CD4-positive, alpha-beta T cell treated with Interleukin-1 beta for 1 hour (primary cell): ENCODE results near the gene PSMB2.
"Not testable (repeated sequence)": the region's sequence is repeated elsewhere in the genome, so short reads cannot be mapped to it uniquely, and the experiment has no call there.

Experiments used
- DNase-seq, 2 donors: peaks; one replicate each; pipeline ENCODE4 v3.0.0-alpha.2; 2020 to 2022

The PSMB2 gene

DNA sequence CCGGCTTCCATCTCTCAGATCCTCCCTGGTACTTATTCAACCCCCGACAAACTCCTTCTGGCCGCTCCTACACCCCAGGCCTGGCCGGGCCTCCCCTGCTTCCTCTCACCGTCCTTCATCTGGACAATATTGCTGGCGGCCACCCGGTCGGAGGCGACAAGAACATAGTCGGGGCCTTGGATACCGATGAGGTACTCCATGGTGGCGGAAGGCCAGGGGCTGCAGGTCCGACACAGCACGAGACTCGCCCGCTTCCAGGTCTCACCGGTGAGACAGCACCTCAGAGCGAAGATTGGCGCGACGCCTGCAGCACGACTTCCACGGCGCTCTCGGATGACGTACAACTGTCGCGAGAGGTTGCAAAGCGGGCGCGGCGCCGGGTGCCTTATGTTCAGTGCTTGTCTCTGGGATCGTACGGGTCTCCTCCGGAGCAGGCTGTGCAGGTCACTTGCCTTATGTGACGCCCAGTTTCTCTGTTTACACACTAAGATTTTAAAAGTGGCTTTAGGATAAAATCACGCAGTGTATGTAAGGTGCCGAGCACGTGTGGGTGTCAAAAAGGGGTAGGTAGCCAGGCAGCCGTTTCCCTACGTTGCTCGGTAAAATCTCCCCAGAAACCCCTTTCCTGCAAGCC is at the start of gene PSMB2:
PSMB2 (minus strand) TSS at position 294 of the 634 bp plus-strand sequence; CDS start at position 200, 94 bp downstream.
- DNase-seq = peak; percentile 94 to 96

DNA sequence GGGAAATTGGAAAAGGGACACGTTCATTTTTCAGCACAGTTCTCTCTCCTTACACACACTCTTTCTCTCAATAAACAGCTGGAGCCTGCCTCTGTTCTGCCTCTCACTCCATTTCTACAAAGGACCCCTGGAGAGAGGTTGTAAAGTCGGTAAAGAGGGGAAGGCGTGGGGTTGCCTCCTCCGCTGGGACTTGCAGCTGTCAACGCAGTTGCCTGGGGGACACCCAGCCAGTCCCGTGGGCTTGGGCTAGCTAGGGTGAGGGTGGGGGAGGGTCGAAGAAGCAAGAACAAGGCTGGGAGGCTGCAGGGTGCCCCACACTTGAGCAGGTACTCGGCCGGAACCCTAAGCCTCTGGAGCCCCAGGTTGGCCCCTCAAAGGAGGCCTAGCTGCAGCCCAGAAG is 49.8 kb upstream of the PSMB2 start:
- DNase-seq = no peak

DNA sequence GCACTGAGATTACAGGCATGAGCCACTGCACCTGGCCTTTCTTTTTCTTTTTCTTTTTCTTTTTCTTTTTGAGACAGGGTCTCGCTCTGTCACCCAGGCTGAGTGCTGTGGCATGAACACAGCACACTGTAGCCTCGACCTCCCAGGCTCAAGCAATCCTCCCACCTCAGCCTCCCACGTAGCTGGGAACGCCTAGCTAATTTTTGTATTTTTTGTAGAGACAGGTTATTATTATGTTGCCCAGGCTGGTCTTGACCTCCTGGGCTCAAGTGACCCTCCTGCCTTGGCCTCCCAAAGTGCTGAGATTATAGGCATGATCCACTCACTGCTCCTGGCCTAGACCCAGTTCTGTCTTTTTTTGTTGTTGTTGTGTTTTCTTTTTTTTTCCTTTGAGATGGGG is 48.8 kb upstream of the PSMB2 start:
- not testable (repeated sequence) for DNase-seq

DNA sequence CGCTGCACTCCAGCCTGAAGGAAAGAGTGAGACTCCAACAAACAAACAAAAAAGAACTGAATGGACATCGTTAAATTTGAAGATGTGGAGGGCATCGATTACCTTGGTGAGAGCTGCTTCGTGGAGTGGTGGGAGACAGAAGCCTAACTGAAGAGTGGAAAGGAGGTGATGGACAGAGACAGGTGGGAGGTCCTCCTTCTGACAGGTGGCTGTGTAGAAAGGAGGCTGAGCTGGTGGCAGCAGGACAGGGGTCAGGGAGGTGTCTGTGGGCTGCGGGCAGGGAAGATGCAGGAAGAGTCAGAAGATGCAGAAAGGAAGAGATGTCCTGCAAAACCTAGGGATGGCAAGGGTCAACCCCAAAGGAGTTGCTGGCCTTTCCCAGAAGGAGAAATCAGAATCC is 46.8 kb upstream of the PSMB2 start:
- no peak for DNase-seq

DNA sequence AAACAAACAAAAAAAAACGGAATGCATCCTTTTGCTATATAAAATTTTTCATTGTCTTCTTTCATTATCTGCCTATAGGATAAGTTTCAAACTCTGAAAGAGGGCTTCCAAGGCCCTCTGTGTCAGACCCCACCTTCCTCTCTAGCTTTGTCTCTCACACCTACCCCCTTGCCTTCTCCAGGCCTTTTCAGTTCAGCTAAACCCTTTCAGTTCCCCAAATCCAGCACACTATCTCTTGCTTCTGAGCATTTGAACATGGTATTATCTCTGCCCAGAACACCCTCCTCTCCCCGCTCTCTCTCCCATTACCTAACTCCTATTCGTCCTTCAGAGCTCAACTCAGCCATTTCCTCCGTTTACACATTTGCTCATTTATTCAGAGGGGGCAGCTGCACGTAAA is 41.7 kb upstream of the PSMB2 start:
- no peak for DNase-seq

DNA sequence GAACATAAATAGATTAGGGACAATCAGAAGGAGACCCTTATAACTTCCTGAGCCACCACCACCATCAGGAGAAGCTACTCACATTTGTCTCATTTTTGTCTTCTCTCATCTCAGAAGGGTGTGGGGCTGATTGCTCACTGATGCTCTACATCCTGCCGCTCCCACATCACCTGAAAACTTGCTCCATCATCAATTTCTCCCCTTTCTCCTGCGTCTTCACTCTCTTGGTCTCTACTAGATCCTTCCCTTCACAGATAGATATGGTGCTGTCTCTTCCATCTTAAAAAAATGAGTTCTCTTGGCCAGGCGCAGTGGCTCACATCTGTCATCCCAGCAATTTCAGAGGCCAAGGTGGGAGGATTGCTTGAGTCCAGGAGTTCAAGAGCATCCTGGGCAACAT is 38.9 kb upstream of the PSMB2 start:
- no peak for DNase-seq

DNA sequence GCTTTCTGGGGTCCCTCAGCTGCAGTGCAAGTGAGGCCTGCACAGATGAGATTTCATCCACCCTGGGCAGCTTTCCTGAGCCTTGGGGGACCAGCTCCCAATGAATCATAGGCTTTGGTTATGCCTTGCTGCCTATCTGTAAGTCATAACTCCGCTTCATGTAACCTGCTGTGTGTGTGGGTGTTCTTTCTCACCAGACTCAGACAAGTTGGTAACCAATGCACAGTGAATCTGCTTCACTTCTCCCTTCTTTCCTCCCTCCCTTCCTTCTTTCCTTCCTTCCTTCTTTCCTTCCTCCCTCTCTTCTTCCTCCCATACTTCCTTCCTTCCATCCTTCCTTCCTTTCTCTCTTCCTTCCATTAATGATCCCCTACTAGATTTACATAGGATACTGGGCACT is 34.4 kb upstream of the PSMB2 start:
- DNase-seq = no peak

DNA sequence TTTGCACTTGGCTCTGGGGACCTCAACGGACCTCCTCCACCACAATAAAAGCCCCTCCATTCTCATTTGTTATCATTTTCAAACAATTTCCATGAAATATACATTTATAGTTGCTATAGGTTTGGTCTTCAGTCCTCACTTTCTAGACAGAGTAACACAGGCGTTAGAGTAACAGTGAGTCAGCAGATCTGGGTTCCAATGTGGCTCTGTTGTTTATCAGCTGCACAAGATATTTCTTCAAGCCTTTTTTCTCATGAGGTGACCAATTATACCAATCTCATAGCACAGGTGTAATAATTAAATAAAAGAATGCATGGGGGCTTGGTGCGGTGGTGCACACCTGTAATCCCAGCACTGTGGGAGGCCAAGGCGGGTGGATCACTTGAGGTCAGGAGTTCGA is 32.8 kb upstream of the PSMB2 start:
- DNase-seq = no peak

DNA sequence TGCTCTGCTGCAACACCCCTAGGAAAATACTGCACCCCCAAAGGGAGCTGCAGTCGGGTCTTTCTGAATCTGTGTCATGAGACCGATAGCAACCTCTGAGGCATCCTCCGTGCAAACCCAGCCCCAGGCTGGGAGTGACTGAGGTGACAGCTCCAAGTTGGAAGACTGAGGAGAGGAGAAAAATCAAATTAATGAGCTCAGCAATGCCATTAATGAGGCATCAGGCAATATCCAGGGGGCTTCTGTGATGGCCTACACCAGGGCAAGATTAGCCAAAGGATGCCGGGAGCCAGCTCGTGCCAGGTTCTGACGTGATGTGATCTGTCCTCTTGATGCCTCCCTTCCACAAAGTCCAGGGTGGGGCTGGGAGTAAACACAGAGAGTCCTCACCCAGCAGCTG is 30.8 kb upstream of the PSMB2 start:
- DNase-seq = no peak

DNA sequence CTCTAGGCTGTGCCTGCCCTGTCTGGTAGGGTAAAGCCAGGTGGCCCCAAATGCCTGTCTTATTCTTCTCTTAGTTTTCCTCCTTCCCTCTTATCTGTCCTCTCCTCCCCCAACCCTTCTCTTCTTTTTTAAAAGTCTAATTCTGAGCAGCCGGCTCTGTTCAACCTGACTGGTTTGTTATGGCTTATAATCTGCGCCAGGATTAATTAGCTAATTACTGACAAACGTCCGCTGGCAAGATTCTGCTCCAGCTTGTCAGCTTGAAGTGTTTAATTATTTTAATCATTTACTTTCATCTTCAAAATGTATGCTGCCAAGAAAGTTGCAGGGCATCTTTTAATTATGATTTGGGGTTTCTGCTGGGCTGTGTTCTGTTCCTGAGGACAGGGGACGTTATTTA is 27.2 kb upstream of the PSMB2 start:
- no peak for DNase-seq

GRCh38 chr1:35666916-35667315 is 25.6 kb upstream of the PSMB2 start:
- DNase-seq = no peak

DNA sequence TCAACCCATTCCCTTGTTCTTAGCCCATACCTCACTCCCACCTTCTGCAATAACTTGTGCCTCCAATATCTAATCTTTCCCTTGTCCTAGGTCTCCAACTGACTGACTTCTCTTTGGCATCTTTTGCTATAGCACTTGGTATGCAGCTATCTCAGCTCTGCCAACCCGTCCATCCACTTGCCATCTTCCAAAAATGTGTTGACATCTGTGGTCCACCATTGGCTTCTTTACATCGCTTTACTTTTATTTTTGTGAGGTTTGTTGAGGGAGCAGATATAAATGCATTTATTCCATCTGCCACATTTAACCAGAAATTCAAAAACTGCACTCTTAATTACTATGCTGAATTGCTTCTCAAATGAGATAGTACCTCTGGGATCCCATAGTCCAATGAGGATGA is 24.9 kb upstream of the PSMB2 start:
- no peak for DNase-seq

- DNase-seq = no peak
These were observed 22.1 kb upstream of the PSMB2 start for GRCh38 chr1:35663434-35663833.

GRCh38 chr1:35661474-35661795 is 20.1 kb upstream of the PSMB2 start:
- no peak for DNase-seq

DNA sequence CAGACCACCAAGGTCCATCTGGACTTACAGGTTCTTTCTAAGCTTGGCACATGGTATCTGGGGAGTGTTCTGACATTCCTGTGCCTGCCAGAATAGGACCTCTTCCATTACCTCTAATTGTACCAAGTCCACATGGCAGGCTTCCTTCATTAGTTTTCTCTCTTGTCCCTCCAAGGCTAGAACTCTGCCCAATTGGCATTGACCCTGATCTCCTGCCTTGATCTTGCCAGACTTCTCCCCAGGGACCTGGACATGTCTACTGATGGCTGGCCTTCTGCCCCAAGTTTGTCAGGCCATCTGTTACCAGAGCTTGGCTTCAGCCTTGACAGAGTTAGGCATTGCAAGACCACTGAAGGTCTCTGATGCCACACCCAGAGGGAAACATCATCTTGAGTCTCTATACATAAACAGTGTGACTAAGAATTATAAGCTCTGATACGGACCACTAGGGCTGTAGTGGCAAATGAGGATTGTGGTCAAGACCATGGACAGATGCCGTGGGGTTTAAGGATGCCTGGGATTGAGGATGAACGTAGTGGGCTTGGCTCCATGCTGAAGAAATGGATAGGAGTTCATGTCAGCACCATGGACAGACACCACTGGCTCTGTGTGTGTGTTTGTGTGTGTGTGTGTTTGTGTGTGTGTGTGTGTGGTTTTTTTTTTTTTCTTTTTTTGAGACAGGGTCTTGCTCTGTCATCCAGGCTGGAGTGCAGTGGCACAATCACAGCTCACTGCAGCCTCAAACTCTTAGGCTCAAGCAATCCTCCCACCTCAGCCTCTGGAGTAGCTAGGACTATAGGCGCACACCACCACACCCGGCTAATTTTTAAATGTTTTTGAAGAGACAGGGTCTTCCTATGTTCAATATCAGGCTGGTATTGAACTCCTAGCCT is 19.5 kb upstream of the PSMB2 start:
- no peak for DNase-seq

DNA sequence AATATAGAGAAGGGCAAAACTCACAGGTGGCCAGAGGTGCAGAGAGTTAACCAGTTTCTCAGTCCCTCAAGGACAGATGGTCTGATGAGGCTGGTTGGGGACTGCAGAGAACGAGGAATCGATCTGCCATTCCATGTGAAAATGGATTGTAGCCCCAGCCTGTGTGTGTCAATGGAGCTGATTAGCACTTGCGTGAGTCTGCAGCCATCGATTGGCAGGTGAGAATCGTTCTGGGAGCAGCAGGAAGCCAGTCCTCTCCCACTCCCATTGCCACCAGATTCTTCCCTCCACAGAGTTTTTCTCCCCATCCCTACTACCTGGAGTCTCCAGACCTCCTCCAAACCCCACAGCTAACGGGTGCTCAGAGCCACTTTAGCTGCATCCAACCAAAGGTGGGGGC is 18.3 kb upstream of the PSMB2 start:
- DNase-seq = no peak

DNA sequence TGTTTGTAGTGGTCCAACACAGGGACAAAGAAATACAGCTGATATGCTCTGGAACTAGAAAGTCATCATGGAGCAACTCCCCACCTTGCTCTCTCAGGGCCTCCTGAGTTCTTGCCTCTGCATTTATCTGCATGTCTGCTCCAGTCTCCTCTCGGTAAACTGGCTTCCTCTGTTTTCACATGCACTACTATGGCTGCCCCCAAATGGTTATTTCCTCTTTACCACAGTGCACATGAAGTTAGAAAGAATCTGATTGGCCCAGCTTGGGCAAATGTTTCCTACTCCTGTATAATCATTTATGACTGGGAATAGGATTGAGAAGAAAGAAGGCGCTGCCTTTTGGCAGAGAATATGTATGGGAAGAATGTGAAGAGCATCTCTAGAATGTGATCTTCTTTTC is 16.5 kb upstream of the PSMB2 start:
- DNase-seq = no peak

- DNase-seq = no peak
These were observed 15.5 kb upstream of the PSMB2 start for GRCh38 chr1:35656863-35657232.

GRCh38 chr1:35656148-35656862 is 15.0 kb upstream of the PSMB2 start:
- DNase-seq = no peak

DNA sequence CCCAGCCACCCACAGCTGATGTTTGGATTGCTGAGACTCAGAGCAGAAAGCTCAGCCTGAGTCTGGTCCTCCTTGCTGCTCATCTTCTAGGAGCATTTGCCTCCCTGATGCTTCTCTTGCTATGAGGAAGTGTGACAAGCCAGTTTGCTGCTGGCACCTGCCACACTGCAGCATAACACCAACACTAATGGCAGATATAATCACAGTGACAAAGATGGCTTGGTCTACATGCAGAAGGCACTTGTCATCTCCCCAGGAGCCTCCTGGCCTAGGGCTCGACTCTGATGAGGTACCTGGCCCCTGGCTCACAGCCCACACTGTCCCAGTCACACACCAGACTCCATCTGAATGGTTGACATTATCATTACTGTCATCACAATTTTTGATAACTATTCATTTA is 13.9 kb upstream of the PSMB2 start:
- no peak for DNase-seq

DNA sequence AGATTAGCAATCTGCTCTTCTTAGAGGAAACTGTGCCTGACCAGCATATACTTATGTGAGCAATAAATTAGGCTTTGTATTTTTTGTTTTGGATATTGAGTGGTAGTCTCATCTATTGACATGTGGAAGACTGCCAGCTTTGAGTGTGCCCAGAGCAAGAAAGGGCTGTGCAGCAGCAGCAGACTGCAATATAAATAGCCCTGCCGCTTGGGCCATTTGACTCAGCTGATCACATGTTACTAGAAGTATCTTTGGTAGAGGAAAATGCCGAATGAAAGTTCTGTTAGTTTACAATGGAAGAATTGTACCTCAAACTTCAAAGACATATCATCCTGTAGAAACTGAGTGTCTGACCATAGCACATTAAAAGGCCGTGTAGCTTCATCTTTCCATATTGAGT is 9.1 kb upstream of the PSMB2 start:
- no peak for DNase-seq

- DNase-seq = no peak
These were observed 4.7 kb upstream of the PSMB2 start for GRCh38 chr1:35646043-35646442.

DNA sequence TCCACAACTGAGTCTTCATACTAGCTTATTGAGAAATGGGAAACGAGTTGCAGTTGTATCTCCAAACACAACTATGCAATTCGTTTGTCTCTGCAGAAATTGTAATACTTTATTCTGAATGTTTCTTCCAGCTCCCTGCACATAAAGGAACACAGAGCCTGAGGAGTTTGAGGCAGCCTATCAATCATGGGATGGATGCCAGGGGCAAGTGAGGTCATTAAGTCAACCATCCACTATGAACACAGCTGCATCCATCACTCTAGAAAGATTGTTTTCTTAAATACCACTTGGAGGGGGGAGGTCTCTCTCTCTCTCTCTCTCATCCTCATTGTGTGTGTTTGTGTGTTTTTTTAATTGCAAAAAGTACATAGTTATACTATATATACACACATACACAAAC is 2.9 kb upstream of the PSMB2 start:
- no peak for DNase-seq

DNA sequence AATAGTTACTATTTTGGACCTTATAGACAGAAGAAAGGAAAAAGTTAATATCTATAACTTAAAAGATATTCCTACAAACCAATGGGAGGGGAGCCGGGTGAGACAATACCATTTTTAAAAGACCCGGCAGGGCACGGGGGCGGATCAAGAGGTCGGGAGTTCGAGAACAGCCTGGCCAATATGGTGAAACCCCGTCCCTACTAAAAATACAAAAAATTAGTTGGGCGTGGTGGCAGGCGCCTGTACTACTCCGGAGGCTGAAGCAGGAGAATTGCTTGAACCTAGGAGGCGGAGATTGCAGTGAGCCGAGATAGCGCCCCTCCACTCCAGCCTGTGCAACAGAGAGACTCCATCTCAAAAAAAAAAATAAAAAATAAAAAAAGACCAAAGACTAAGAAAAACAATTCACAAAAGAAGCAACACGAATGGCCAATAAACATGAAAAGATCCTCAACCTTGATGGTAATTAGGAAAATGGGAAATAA is 1.2 kb upstream of the PSMB2 start:
- DNase-seq = peak; percentile 0 to 11
